Glutamatergic neuron (in vitro differentiated cells): Measurements from ENCODE around the gene PRKAG2. TPM values are rescaled to one million over a fixed set of nuclear protein-coding genes. Genes with fewer than 3 reads are reported as not detected.

Source experiments
- DNase-seq: peaks from one replicate; pipeline ENCODE4 v3.0.0; 2022
- H3K27ac Mint-ChIP-seq: one replicate; pipeline ENCODE4 v1.8.0; 2020; ENCODE audit warnings: mild to moderate bottlenecking, mixed read lengths, inconsistent platforms; ENCODE audit not compliant: unreplicated experiment
- H3K27me3 Mint-ChIP-seq: one replicate; pipeline ENCODE4 v1.8.0; 2020; ENCODE audit warnings: mild to moderate bottlenecking, moderate library complexity, mixed read lengths, inconsistent platforms; ENCODE audit not compliant: unreplicated experiment
- H3K36me3 Mint-ChIP-seq: one replicate; pipeline ENCODE4 v1.8.0; 2020; ENCODE audit warnings: mild to moderate bottlenecking, mixed read lengths, inconsistent platforms; ENCODE audit not compliant: unreplicated experiment
- H3K4me1 Mint-ChIP-seq: one replicate; pipeline ENCODE4 v1.8.0; 2020; ENCODE audit warnings: mild to moderate bottlenecking, low read depth, mixed read lengths, inconsistent platforms; ENCODE audit not compliant: unreplicated experiment
- H3K4me3 Mint-ChIP-seq: one replicate; pipeline ENCODE4 v1.8.0; 2020; ENCODE audit warnings: mild to moderate bottlenecking, mixed read lengths, inconsistent platforms; ENCODE audit not compliant: unreplicated experiment
- H3K9me3 Mint-ChIP-seq: one replicate; pipeline ENCODE4 v1.8.0; 2020; ENCODE audit warnings: mild to moderate bottlenecking, moderate library complexity, mixed read lengths, inconsistent platforms; ENCODE audit not compliant: unreplicated experiment
- total RNA-seq: library from RNA; stranded (reverse); fragmentation: NEBNext Ultra II Directional; extraction: Animal tissue kit (Norgen Biotek cat#: 25700); gene quantifications from one replicate; pipeline ENCODE4 v1.2.1, GENCODE V29; 2021; ENCODE audit not compliant: unreplicated experiment
- TF ChIP-seq, protein P1 (sequence below): fragments of 200-600 bp; sonication (generic); IDR thresholded peaks from one replicate; pipeline ENCODE4 v1.5.0; 2021; ENCODE audit not compliant: partially characterized antibody, unreplicated experiment

Gene PRKAG2
- total RNA-seq, 1 donor from 2014 or later = 24.7 TPM

DNA sequence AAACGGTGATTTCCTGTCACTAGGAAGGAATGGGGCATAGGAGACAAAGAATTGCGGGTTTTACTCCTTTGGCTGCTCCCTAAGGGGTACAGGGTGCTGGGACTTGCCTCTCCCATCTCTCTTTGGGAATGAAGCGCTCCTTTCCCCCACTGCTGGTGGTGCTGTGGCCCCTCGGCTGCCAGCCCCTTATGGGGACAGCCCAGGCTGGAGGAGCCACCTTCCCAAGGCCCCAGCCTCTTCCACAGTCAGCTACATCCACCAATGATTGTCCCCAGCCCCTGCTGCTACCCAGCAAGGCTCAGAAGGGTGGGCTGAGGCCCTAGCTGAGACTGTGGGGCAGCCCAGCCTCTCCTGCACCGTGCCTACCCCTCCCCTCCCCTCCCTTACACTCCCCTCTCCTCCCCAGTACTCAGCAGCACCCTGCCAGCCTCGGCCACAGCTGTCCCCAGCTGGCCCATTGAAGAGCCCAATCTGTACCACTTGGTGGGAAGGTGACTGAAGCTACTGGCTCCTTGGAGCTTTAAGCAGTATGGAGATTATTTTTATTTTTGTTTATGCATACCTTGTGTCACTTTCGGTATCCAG lies 19.0 kb downstream of the PRKAG2 start:
- Mint-ChIP-seq H3K4me3 (no peak overlapping the region), H3K27ac (no peak overlapping the region), H3K27me3 (peaks cover 8% of the 10 kb centered on the region), H3K9me3 (peaks cover 3% of the 10 kb centered on the region), H3K4me1 (peaks cover 15% of the 10 kb centered on the region), H3K36me3 (no peaks in the 10 kb centered on the region)
- TF ChIP-seq, protein P1, sequence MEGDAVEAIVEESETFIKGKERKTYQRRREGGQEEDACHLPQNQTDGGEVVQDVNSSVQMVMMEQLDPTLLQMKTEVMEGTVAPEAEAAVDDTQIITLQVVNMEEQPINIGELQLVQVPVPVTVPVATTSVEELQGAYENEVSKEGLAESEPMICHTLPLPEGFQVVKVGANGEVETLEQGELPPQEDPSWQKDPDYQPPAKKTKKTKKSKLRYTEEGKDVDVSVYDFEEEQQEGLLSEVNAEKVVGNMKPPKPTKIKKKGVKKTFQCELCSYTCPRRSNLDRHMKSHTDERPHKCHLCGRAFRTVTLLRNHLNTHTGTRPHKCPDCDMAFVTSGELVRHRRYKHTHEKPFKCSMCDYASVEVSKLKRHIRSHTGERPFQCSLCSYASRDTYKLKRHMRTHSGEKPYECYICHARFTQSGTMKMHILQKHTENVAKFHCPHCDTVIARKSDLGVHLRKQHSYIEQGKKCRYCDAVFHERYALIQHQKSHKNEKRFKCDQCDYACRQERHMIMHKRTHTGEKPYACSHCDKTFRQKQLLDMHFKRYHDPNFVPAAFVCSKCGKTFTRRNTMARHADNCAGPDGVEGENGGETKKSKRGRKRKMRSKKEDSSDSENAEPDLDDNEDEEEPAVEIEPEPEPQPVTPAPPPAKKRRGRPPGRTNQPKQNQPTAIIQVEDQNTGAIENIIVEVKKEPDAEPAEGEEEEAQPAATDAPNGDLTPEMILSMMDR = no peak
- no peak for DNase-seq

DNA sequence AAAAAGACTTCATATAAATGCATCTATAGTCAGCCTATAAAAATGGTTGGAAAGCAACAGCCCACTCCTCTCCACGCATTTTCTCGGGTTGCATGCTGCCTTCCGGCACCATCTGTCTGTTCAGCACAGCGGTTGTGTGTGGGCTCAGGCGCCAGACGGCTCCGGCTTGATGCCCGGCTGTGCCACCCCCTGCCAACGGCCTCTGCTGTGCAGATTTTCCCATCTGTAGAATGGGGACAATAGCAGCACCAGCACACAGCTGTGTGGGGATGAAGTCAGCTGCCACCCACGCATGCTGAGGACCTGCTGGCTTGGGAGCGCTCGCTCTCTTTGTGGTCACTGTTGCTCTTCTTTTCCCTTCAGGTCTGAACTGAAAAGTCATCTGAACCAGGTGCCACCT lies 19.5 kb downstream of the PRKAG2 start:
- peaks cover 15% of the 10 kb centered on the region for H3K4me1 Mint-ChIP-seq
- TF ChIP-seq, protein P1 = no peak
- no peak for DNase-seq

DNA sequence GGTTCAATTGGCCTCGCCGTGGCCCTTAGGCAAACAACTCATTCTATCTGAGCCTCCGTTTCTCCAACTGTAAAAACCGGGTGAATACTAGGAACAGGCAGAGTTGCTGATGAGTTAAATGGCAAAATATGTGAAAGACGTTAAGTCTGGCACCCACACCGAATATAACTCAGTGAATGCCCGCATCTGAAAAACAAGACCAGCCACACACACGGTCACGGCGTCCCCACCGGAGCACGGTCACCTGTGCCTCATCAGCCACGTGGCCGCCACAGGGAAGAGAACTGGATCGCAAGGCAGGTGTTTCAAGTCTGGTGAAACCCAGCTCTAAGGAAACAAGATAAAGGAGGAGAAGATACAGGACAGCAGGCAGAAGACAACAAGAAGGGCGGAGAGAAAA lies 20.4 kb downstream of the PRKAG2 start:
- Mint-ChIP-seq H3K4me3 (peak overlapping the region; percentile 22), H3K36me3 (no peaks in the 10 kb centered on the region), H3K27me3 (peaks cover 8% of the 10 kb centered on the region), H3K27ac (peak overlapping the region; percentile 39), H3K4me1 (peaks cover 15% of the 10 kb centered on the region), H3K9me3 (peaks cover 3% of the 10 kb centered on the region)
- DNase-seq = no peak
- TF ChIP-seq, protein P1 = no peak

More for the DNA sequence above, 19.5 kb downstream of the PRKAG2 start:
- Mint-ChIP-seq H3K36me3 (no peaks in the 10 kb centered on the region), H3K27ac (peak overlapping the region; percentile 33), H3K27me3 (peaks cover 8% of the 10 kb centered on the region), H3K4me3 (no peak overlapping the region), H3K9me3 (peaks cover 3% of the 10 kb centered on the region)

DNA sequence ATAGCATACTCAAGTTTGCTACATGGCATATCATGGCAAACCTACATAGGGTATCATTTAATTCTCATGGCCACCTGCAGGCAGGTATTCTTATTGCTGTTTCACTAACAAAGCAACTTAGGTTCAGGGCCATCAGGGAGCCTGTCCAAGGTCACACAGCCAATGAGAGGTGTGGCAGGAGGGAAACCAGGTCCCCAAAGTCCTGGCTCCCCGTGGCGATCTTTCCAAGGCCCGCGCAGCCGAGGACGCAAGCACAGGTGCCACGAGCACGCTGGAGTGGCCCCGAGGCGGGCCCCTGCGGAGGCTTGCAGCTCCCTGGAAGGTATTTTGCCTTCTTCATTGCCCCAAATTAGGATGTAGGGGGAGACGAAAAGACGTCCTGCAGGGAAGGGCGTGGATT lies 20.8 kb downstream of the PRKAG2 start:
- H3K4me1 Mint-ChIP-seq = peaks cover 15% of the 10 kb centered on the region
- no peak for DNase-seq
- H3K9me3 Mint-ChIP-seq = peaks cover 3% of the 10 kb centered on the region
- no peak overlapping the region for H3K27ac Mint-ChIP-seq
- no peaks in the 10 kb centered on the region for H3K36me3 Mint-ChIP-seq
- TF ChIP-seq, protein P1 = peak; percentile 15
- H3K27me3 Mint-ChIP-seq = peaks cover 8% of the 10 kb centered on the region
- H3K4me3 Mint-ChIP-seq = no peak overlapping the region

DNA sequence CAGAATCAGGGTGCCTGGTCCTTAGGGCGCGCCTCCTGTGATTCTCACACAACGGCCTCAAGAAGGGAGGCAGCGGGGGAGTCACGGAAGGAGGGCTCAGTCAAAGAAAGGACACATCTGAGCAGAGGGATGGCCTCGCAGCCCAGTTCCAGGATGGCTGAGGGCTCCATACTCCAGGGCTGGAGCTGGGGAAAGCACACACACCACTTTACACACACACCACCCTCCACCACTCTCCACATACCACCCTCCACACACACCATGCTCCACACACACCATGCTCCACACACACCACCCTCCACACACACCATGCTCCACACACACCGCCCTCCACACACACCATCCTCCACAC lies 22.2 kb downstream of the PRKAG2 start:
- Mint-ChIP-seq H3K4me3 (no peak overlapping the region), H3K9me3 (peaks cover 3% of the 10 kb centered on the region), H3K27me3 (peaks cover 8% of the 10 kb centered on the region), H3K27ac (no peak overlapping the region), H3K36me3 (no peaks in the 10 kb centered on the region), H3K4me1 (peaks cover 15% of the 10 kb centered on the region)
- DNase-seq = no peak
- TF ChIP-seq, protein P1 = no peak
